GM04503 (cell line): ENCODE results near the gene C11orf91.
"Not testable (repeated sequence)": the region's sequence is repeated elsewhere in the genome, so short reads cannot be mapped to it uniquely, and the experiment has no call there.

Experiments used
- DNase-seq: peaks from one replicate; pipeline ENCODE4 v3.0.0-alpha.2; 2012; ENCODE audit warnings: low read depth

C11orf91 gene

GRCh38 chr11:33721984-33722383, 21.4 kb upstream of the C11orf91 start:
- DNase-seq, result no peak

- peak; percentile 27 for DNase-seq
These were observed 20.8 kb upstream of the C11orf91 start for GRCh38 chr11:33721426-33721825.

GRCh38 chr11:33719587-33719986, 19.0 kb upstream of the C11orf91 start:
- no peak for DNase-seq

- DNase-seq, result no peak
These were observed 17.8 kb upstream of the C11orf91 start for GRCh38 chr11:33718440-33718839.

- DNase-seq, result no peak
These were observed 15.6 kb upstream of the C11orf91 start for GRCh38 chr11:33716243-33716642.

- no peak for DNase-seq
These were observed 13.3 kb upstream of the C11orf91 start for GRCh38 chr11:33713856-33714398.

- no peak for DNase-seq
These were observed 12.7 kb upstream of the C11orf91 start for GRCh38 chr11:33713151-33713855.

GRCh38 chr11:33712436-33712835, 11.8 kb upstream of the C11orf91 start:
- no peak for DNase-seq

GRCh38 chr11:33709466-33709865, 8.8 kb upstream of the C11orf91 start:
- DNase-seq, result no peak

GRCh38 chr11:33708985-33709384, 8.4 kb upstream of the C11orf91 start:
- DNase-seq, result no peak

- not testable (repeated sequence) for DNase-seq
These were observed 7.2 kb upstream of the C11orf91 start for GRCh38 chr11:33707831-33708230.

- DNase-seq, result no peak
These were observed 6.3 kb upstream of the C11orf91 start for GRCh38 chr11:33706966-33707365.

GRCh38 chr11:33706546-33706945, 5.9 kb upstream of the C11orf91 start:
- no peak for DNase-seq

GRCh38 chr11:33704240-33705002, 3.8 kb upstream of the C11orf91 start:
- DNase-seq, result no peak

GRCh38 chr11:33703788-33704187, 3.2 kb upstream of the C11orf91 start:
- no peak for DNase-seq

- DNase-seq, result no peak
These were observed 2.6 kb upstream of the C11orf91 start for GRCh38 chr11:33703234-33703633.

- DNase-seq, result no peak
These were observed 940 bp upstream of the C11orf91 start for GRCh38 chr11:33701302-33702230.

GRCh38 chr11:33700063-33700501, 544 bp downstream of the C11orf91 start:
- DNase-seq, result no peak

GRCh38 chr11:33699515-33700062, 1.0 kb downstream of the C11orf91 start:
- no peak for DNase-seq

GRCh38 chr11:33698921-33699320, 1.7 kb downstream of the C11orf91 start:
- no peak for DNase-seq

- DNase-seq, result no peak
These were observed 2.6 kb downstream of the C11orf91 start for GRCh38 chr11:33697997-33698396.
